HG02571 (cell line): ENCODE results near the gene AOC2.
"Not testable (repeated sequence)": the region's sequence is repeated elsewhere in the genome, so short reads cannot be mapped to it uniquely, and the experiment has no call there.

Experiments
- ATAC-seq: cut with Tn5 transposase; IDR thresholded peaks from one replicate; pipeline ENCODE4 v1.9.1; 2021; ENCODE audit warnings: mild to moderate bottlenecking, moderate library complexity; ENCODE audit not compliant: unreplicated experiment

The AOC2 gene

GRCh38 chr17:42832213-42832933 is 12.0 kb upstream of the AOC2 start:
- no peak for ATAC-seq

- peak; percentile 86 for ATAC-seq
Observed at GRCh38 chr17:42832934-42833766, 11.2 kb upstream of the AOC2 start, which contains the start of gene PSME3. TSS of gene PSME3 (plus strand) at chr17:42833397. CDS start at chr17:42833632, 235 bp downstream.

DNA sequence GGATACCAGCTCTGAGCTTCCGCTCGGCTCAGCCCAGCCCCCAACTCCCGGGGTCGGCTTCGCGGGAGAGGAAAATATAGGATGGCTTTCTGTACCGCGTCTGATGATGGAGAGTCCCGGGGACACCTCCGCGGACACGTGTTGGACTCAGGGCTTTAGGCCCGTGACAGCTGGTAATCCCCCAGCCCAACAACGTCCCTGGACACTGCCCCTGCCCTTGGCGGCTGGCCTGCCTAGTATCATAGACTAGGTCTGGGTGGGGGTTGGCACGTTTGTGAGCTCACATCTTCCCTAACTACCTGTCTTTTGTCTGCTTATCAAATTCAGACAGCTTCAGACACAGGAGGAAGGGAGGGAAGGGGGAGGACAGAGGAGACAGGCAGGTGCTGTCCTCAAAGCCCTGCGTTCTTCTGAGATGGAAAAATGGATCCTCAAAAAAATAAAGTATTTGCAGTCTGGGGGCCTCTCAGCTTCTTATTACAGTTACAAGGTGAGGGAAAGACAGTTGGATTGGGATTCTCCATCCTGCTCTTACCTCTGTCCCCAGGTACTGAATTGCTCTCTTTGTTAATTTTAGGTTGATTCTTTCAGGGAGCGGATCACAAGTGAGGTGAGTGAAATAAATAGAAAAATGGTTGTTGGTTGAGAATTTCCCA is 10.5 kb upstream of the AOC2 start:
- no peak for ATAC-seq

GRCh38 chr17:42835732-42836131 is 8.6 kb upstream of the AOC2 start:
- no peak for ATAC-seq

- ATAC-seq = no peak
Observed at GRCh38 chr17:42841975-42842685, 2.2 kb upstream of the AOC2 start.

DNA sequence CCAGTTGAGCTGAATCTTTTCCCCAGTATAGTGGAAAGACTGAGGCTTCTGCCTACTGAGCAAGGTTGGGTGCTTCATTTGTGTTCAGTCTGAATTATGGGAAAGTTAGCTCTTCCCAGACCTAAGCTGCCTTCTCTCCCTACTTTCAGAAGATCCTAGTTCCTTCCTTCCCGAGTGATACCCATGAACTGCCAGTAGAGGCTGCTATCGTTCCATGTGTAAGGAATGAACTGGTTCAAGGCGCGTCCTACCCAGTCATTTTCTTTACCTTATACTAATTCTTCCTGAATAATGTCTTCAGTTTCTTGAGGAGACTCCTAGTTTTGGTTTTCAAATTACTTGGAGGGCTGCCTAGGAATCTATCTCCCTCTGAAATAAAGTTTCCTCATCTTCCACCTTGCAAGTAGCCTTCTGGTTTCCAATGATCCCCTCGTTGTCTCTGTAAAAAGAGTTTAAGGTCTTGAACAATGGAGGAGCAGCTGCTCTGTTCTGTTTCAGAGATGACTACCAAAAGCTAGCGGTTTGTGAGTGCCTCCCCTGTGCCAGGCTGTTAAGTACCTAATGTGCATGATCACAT is 934 bp upstream of the AOC2 start:
- no peak for ATAC-seq

GRCh38 chr17:42844761-42845555 is 578 bp downstream of the AOC2 start:
- ATAC-seq = no peak

DNA sequence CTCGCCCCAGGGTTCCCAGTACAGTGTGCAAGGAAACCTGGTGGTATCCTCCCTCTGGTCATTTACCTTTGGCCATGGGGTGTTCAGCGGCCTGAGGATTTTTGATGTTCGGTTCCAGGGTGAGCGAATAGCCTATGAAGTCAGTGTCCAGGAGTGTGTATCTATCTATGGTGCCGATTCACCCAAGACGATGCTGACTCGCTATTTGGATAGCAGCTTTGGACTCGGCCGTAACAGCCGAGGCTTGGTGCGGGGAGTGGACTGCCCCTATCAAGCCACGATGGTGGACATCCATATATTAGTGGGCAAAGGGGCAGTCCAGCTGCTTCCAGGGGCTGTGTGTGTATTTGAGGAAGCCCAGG is 1.2 kb downstream of the AOC2 start:
- ATAC-seq = no peak

DNA sequence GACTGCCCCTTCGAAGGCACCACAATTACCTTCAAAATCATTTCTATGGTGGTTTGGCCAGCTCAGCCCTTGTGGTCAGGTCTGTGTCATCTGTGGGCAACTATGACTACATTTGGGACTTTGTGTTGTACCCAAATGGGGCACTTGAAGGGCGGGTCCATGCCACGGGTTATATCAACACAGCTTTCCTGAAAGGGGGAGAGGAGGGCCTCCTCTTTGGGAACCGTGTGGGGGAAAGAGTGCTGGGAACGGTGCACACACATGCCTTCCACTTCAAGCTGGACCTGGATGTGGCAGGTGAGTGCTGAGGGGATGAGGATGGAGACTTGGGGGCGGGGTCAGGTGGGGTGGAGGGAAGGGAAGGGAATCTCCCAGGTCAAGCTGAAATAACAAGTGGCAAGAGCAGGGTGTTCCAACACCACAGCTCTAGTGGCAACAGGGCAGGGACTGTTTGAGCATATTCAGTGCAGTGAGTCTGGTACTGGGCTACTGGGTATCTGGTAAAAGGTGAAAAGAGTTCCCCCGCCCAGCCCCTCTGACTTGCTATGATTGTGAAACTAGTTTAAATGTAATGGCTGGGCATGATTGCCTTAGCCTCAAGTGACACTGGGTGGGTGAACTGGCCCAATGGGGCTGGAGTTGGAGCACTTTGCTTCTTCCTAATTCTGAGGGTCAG is 1.7 kb downstream of the AOC2 start:
- ATAC-seq = no peak

- no peak for ATAC-seq
Observed at GRCh38 chr17:42846594-42847280, 2.4 kb downstream of the AOC2 start.

GRCh38 chr17:42848093-42848492 is 3.7 kb downstream of the AOC2 start:
- ATAC-seq = no peak

DNA sequence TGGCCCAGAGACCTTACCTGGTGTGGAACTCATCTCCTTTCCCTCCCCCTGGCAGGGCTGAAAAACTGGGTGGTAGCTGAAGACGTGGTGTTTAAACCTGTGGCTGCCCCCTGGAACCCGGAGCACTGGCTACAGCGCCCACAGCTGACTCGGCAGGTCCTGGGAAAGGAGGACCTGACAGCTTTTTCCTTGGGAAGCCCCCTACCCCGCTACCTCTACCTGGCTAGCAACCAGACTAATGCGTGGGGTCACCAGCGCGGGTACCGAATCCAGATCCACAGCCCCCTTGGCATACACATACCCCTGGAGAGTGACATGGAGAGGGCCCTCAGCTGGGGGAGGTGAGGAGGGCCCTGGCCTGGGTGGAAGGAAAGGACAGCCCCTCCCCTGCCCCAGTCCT is 4.7 kb downstream of the AOC2 start:
- no peak for ATAC-seq

DNA sequence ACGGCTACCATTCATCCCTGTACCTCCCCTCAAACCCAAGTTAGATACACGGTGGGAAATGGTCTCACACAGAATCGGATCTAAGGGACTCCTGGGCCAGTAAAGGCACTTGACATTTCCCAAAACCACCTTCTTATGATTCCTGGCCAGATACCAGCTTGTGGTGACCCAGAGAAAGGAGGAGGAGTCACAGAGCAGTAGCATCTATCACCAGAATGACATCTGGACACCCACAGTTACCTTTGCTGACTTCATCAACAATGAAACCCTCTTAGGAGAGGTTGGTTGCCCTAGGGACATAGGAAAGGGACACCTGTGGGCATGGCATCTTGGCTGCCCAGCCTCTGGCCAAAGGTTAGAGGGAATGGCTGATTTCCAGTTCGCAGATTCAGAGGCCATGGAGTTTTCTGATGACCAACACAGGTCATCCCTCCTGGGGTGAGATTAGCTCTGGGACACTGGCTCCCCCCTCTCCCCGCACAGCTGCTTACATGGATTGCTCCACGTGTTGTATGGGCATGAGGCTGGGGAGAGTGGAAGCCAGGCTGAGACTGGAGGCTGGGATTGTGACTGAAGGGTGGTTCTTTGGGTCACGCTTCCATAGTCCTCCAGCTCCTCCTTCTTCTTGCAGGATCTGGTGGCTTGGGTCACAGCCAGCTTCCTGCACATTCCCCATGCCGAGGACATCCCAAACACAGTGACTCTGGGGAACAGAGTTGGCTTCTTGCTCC is 5.2 kb downstream of the AOC2 start:
- ATAC-seq = no peak

- ATAC-seq = no peak
Observed at GRCh38 chr17:42850954-42851353, 6.6 kb downstream of the AOC2 start, which contains the start of gene AOC3. TSS of gene AOC3 (plus strand) at chr17:42851199. CDS start at chr17:42851344, 145 bp downstream.

DNA sequence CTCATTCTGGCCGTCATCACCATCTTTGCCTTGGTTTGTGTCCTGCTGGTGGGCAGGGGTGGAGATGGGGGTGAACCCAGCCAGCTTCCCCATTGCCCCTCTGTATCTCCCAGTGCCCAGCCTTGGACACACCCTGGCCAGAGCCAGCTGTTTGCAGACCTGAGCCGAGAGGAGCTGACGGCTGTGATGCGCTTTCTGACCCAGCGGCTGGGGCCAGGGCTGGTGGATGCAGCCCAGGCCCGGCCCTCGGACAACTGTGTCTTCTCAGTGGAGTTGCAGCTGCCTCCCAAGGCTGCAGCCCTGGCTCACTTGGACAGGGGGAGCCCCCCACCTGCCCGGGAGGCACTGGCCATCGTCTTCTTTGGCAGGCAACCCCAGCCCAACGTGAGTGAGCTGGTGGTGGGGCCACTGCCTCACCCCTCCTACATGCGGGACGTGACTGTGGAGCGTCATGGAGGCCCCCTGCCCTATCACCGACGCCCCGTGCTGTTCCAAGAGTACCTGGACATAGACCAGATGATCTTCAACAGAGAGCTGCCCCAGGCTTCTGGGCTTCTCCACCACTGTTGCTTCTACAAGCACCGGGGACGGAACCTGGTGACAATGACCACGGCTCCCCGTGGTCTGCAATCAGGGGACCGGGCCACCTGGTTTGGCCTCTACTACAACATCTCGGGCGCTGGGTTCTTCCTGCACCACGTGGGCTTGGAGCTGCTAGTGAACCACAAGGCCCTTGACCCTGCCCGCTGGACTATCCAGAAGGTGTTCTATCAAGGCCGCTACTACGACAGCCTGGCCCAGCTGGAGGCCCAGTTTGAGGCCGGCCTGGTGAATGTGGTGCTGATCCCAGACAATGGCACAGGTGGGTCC is 7.2 kb downstream of the AOC2 start:
- ATAC-seq = not testable (repeated sequence)

GRCh38 chr17:42852351-42852750 is 8.0 kb downstream of the AOC2 start:
- no peak for ATAC-seq

- no peak for ATAC-seq
Observed at GRCh38 chr17:42853004-42853403, 8.6 kb downstream of the AOC2 start.
